WTC11 (cell line): ENCODE measurements around the gene OLFM1.

ENCODE experiments used
- ATF1 ChIP-seq: sonication (generic); formaldehyde crosslinking; IDR thresholded peaks from 2 replicates; pipeline ENCODE4 v1.8.1; 2023; ENCODE audit warnings: mild to moderate bottlenecking, moderate library complexity, missing genetic modification reagents
- FOXP1 ChIP-seq: sonication (generic); formaldehyde crosslinking; IDR thresholded peaks from 2 replicates; pipeline ENCODE4 v1.8.0; 2022; ENCODE audit warnings: missing genetic modification reagents, mild to moderate bottlenecking, moderate library complexity, borderline replicate concordance
- JAZF1 ChIP-seq: fragments of 250-450 bp; sonication (Bioruptor Pico); IDR thresholded peaks from 2 replicates; pipeline ENCODE4 v1.9.0; 2021; ENCODE audit warnings: moderate library complexity, mild to moderate bottlenecking, inconsistent platforms
- JUN ChIP-seq: sonication (generic); formaldehyde crosslinking; IDR thresholded peaks from 2 replicates; pipeline ENCODE4 v1.8.0; 2023; ENCODE audit warnings: mild to moderate bottlenecking, missing genetic modification reagents
- KAT7 ChIP-seq: sonication (generic); formaldehyde crosslinking; IDR thresholded peaks from 2 replicates; pipeline ENCODE4 v1.8.1; 2023; ENCODE audit warnings: missing genetic modification reagents, mild to moderate bottlenecking, borderline replicate concordance
- NR2C2 ChIP-seq: sonication (generic); formaldehyde crosslinking; IDR thresholded peaks from 2 replicates; pipeline ENCODE4 v1.8.0; 2022; ENCODE audit warnings: mild to moderate bottlenecking, missing genetic modification reagents
- TCF7 ChIP-seq: sonication (generic); formaldehyde crosslinking; IDR thresholded peaks from 2 replicates; pipeline ENCODE4 v1.8.0; 2022; ENCODE audit warnings: mild to moderate bottlenecking, low read depth, missing genetic modification reagents, moderate library complexity
- TEAD4 ChIP-seq: sonication (generic); formaldehyde crosslinking; IDR thresholded peaks from 2 replicates; pipeline ENCODE4 v1.8.0; 2022; ENCODE audit warnings: mild to moderate bottlenecking, missing genetic modification reagents
- ZNF317 ChIP-seq: sonication (generic); formaldehyde crosslinking; IDR thresholded peaks from 2 replicates; pipeline ENCODE4 v1.8.1; 2023; ENCODE audit warnings: low read depth, mild to moderate bottlenecking, moderate library complexity, missing genetic modification reagents, borderline replicate concordance
- ZNF416 ChIP-seq: fragments of 250-450 bp; sonication (Bioruptor Pico); IDR thresholded peaks from 2 replicates; pipeline ENCODE4 v1.9.0; 2021; ENCODE audit warnings: mild to moderate bottlenecking, inconsistent platforms
- TF ChIP-seq, protein P1 (sequence below): fragments of 200-600 bp; IDR thresholded peaks from 2 replicates; pipeline ENCODE4 v1.8.0; 2022; ENCODE audit warnings: antibody characterized with exemption
- TF ChIP-seq, protein P2 (sequence below): sonication (generic); formaldehyde crosslinking; conservative IDR thresholded peaks from 2 replicates; pipeline ENCODE4 v1.8.1; 2023; ENCODE audit warnings: mild to moderate bottlenecking, low read depth, missing genetic modification reagents, moderate library complexity
- TF ChIP-seq, protein P3 (sequence below): sonication (generic); formaldehyde crosslinking; IDR thresholded peaks from 2 replicates; pipeline ENCODE4 v1.8.1; 2022; ENCODE audit warnings: mild to moderate bottlenecking, missing genetic modification reagents, moderate library complexity, borderline replicate concordance

DNA sequence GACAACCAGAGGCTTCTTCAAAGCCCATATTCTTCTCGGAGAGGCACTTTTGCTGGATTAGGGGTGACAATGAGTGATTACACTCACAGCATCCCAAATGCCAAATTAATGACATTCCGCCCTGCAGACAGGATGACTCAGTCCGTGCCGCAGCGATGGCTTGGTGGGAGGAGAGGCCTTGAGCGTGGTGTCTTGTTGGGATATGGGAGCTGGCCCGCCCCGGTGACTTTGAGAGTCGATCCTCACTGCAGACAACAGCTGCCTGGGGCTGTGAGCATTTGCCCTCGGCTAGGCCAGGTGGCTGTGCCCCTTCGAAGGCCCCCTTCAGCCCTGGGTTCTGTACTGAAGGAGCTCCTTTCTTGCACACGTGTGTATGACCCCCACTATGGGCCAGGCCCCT is 29.8 kb downstream of the OLFM1 start:
- TF ChIP-seq ATF1 (no peak), ZNF317 (CRISPR knock-in tag) (no peak), NR2C2 (no peak), TCF7 (CRISPR knock-in tag) (no peak), JAZF1 (CRISPR knock-in tag) (no peak), ZNF416 (CRISPR knock-in tag) (no peak), FOXP1 (no peak), KAT7 (no peak), JUN (CRISPR knock-in tag) (no peak), TEAD4 (no peak)
- TF ChIP-seq, protein P1, sequence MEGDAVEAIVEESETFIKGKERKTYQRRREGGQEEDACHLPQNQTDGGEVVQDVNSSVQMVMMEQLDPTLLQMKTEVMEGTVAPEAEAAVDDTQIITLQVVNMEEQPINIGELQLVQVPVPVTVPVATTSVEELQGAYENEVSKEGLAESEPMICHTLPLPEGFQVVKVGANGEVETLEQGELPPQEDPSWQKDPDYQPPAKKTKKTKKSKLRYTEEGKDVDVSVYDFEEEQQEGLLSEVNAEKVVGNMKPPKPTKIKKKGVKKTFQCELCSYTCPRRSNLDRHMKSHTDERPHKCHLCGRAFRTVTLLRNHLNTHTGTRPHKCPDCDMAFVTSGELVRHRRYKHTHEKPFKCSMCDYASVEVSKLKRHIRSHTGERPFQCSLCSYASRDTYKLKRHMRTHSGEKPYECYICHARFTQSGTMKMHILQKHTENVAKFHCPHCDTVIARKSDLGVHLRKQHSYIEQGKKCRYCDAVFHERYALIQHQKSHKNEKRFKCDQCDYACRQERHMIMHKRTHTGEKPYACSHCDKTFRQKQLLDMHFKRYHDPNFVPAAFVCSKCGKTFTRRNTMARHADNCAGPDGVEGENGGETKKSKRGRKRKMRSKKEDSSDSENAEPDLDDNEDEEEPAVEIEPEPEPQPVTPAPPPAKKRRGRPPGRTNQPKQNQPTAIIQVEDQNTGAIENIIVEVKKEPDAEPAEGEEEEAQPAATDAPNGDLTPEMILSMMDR, result no peak
- TF ChIP-seq, protein P2, sequence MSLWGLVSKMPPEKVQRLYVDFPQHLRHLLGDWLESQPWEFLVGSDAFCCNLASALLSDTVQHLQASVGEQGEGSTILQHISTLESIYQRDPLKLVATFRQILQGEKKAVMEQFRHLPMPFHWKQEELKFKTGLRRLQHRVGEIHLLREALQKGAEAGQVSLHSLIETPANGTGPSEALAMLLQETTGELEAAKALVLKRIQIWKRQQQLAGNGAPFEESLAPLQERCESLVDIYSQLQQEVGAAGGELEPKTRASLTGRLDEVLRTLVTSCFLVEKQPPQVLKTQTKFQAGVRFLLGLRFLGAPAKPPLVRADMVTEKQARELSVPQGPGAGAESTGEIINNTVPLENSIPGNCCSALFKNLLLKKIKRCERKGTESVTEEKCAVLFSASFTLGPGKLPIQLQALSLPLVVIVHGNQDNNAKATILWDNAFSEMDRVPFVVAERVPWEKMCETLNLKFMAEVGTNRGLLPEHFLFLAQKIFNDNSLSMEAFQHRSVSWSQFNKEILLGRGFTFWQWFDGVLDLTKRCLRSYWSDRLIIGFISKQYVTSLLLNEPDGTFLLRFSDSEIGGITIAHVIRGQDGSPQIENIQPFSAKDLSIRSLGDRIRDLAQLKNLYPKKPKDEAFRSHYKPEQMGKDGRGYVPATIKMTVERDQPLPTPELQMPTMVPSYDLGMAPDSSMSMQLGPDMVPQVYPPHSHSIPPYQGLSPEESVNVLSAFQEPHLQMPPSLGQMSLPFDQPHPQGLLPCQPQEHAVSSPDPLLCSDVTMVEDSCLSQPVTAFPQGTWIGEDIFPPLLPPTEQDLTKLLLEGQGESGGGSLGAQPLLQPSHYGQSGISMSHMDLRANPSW (CRISPR knock-in tag), result no peak
- TF ChIP-seq, protein P3, sequence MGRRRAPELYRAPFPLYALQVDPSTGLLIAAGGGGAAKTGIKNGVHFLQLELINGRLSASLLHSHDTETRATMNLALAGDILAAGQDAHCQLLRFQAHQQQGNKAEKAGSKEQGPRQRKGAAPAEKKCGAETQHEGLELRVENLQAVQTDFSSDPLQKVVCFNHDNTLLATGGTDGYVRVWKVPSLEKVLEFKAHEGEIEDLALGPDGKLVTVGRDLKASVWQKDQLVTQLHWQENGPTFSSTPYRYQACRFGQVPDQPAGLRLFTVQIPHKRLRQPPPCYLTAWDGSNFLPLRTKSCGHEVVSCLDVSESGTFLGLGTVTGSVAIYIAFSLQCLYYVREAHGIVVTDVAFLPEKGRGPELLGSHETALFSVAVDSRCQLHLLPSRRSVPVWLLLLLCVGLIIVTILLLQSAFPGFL (CRISPR knock-in tag), result no peak
